IPS-18a (cell line): ENCODE data around the gene DMRTB1.

ENCODE experiments used
- H3K27ac ChIP-seq: one replicate; pipeline ENCODE4 v1.5.1; 2013; ENCODE audit warnings: low read length
- H3K27me3 ChIP-seq: one replicate; pipeline ENCODE4 v1.6.1; 2013; ENCODE audit warnings: mild to moderate bottlenecking, low read length; ENCODE audit not compliant: control insufficient read depth, insufficient read depth
- H3K36me3 ChIP-seq: one replicate; pipeline ENCODE4 v1.6.1; 2013; ENCODE audit warnings: low read depth, low read length; ENCODE audit not compliant: control insufficient read depth
- H3K4me1 ChIP-seq: one replicate; pipeline ENCODE4 v1.6.1; 2013; ENCODE audit warnings: low read depth, low read length; ENCODE audit not compliant: control insufficient read depth
- H3K4me3 ChIP-seq: one replicate; pipeline ENCODE4 v1.5.1; 2013; ENCODE audit warnings: low read length
- H3K9ac ChIP-seq: one replicate; pipeline ENCODE4 v1.6.1; 2013; ENCODE audit warnings: mild to moderate bottlenecking, low read length, moderate library complexity
- H3K9me3 ChIP-seq: one replicate; pipeline ENCODE4 v1.6.1; 2013; ENCODE audit warnings: low read depth, low read length; ENCODE audit not compliant: control insufficient read depth

DMRTB1 gene

DNA sequence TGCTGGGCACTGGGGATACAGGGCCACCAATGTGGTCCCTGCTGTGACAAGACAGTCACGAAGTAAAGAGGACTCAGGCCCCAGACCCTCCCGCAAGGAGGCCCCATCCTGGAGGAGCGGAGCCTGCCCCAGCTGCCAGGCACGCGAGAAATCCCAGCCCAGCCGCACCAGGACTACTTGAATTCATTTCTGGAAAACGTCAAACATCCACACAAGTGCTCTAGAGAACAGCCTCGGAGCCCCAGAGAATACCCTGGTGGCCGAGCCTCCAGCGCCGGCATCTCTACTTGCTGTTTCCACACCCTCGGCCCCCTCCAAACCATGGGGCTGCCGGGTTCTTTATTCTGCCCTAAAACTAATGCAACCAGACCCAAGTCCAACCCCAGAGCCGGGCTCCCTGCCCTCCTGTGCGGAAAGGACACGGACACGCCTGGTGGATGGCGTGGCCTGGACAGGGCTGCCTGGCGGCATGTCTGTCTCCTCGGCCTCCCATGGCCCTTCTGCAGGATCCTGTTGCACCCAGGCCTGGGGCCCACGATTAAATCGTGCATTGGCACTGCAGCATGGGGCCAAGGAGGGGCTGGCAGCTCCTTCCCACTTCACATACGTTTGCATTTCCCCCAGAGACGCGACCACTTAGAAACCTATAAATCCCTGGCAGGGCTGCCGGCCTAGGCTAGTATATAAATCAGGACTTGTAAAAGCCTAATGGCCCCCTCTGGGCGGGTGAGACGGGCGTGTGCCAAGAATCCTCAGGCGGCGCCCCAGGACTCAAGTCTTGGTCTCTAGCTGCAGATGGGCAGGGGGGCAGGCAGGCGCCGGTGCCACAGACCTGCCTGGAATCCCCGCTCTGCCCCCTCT, 41.2 kb downstream of the DMRTB1 start:
- H3K36me3 ChIP-seq, result no peaks in the 10 kb centered on the region
- H3K4me3 ChIP-seq, result no peak overlapping the region
- H3K9me3 ChIP-seq, result no peaks in the 10 kb centered on the region

GRCh38 chr1:53501065-53502005, 42.1 kb downstream of the DMRTB1 start:
- H3K4me1 ChIP-seq, result peaks cover 13% of the 10 kb centered on the region
- H3K36me3 ChIP-seq, result no peaks in the 10 kb centered on the region
- H3K9ac ChIP-seq, result no peak overlapping the region
- no peak overlapping the region for H3K27ac ChIP-seq
- no peaks in the 10 kb centered on the region for H3K9me3 ChIP-seq
- H3K4me3 ChIP-seq, result no peak overlapping the region
- no peaks in the 10 kb centered on the region for H3K27me3 ChIP-seq

More for the DNA sequence above, 41.2 kb downstream of the DMRTB1 start:
- H3K9ac ChIP-seq, result no peak overlapping the region
- H3K27me3 ChIP-seq, result no peaks in the 10 kb centered on the region
- H3K27ac ChIP-seq, result no peak overlapping the region
- H3K4me1 ChIP-seq, result peaks cover 13% of the 10 kb centered on the region

DNA sequence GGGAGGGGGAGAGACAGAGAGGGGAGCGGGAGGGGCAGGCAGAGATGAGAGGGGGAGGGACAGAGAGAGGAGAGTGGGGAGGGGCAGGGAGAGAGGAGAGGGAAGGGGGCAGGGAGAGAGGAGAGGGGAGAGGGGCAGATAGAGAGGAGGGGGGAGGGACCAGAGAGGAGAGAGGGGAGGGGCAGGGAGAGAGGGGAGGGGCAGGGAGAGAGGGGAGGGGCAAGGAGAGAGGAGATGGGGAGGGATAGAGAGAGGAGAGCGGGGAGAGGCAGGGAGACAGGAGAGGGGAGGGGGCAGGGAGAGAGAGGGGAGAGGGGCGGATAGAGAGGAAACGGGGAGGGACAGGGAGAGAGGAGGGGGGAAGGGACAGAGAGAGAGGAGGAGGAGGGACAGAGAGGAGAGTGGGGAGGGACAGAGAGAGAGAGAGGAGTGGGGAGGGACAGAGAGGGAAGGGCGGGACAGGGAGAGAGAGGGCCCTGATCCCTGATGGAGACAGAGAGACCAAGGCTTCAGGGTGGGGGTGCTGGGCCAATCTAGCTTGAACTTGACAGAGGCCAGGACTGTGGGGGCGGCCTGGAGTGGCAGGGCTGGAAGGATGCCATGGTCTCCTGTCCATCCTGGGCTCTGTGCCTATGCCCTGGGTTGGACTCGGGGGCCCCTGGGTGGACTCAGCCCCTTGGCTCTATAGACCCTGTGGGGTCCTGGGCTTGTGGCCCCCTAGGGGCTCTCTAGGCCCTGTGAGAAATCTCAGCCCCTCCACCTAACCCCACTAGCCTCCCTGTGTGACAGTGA, 43.6 kb downstream of the DMRTB1 start:
- Histone ChIP-seq H3K36me3 (no peaks in the 10 kb centered on the region), H3K27ac (no peak overlapping the region), H3K9ac (no peak overlapping the region), H3K4me1 (peaks cover 13% of the 10 kb centered on the region), H3K9me3 (no peaks in the 10 kb centered on the region), H3K4me3 (no peak overlapping the region), H3K27me3 (no peaks in the 10 kb centered on the region)

DNA sequence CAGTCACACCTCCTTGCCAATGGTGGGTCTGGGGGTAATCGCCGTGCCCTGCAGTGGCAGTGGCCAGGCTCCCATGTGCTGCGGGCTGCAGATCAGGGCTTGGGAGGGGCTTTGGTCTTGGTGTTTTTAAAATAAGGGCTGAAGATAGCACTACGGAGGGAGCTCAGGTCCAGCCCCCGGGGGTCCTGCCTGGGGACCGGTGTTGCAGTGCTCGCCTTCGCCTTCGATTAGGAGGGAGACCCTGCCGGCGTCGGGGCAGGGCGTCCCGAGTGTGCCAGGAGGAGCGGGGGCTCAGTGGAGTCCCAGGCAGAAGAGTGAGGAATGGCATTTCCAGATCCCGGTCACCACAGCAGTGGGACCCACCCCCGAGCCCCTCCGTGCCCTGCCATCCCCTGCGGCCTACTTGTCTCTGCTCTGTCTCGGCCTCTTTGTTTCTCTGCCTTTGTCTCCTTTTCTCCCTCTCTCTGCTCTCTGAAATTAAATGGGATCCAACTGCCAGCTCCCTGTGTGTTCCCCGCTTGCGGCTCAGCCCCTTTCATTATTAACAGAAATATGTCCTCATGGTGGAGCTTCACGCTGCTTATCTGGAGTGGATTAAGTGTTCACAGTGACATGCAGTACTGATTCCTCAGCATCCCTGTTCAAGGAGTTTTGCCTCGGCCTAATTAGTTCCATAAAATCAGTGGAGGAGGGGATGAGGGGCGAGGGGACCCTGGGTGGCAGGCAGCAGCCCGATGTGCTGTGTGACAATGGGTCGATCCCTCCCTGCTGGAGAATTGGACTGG, 44.4 kb downstream of the DMRTB1 start:
- H3K4me1 ChIP-seq, result peaks cover 13% of the 10 kb centered on the region
- no peaks in the 10 kb centered on the region for H3K36me3 ChIP-seq
- H3K9ac ChIP-seq, result no peak overlapping the region
- no peak overlapping the region for H3K27ac ChIP-seq
- no peaks in the 10 kb centered on the region for H3K9me3 ChIP-seq
- H3K27me3 ChIP-seq, result no peaks in the 10 kb centered on the region
- H3K4me3 ChIP-seq, result no peak overlapping the region

GRCh38 chr1:53504901-53505300, 45.7 kb downstream of the DMRTB1 start:
- Histone ChIP-seq H3K27ac (no peak overlapping the region), H3K9me3 (no peaks in the 10 kb centered on the region), H3K9ac (no peak overlapping the region), H3K27me3 (no peaks in the 10 kb centered on the region), H3K4me1 (peaks cover 13% of the 10 kb centered on the region), H3K4me3 (no peak overlapping the region), H3K36me3 (no peaks in the 10 kb centered on the region)

- no peaks in the 10 kb centered on the region for H3K9me3 ChIP-seq
Observed at GRCh38 chr1:53505401-53505800, 46.2 kb downstream of the DMRTB1 start.

GRCh38 chr1:53505891-53506290, 46.7 kb downstream of the DMRTB1 start:
- no peaks in the 10 kb centered on the region for H3K36me3 ChIP-seq
- H3K9me3 ChIP-seq, result no peaks in the 10 kb centered on the region
- H3K4me1 ChIP-seq, result peaks cover 13% of the 10 kb centered on the region
- no peak overlapping the region for H3K27ac ChIP-seq
- no peaks in the 10 kb centered on the region for H3K27me3 ChIP-seq
- no peak overlapping the region for H3K9ac ChIP-seq
- H3K4me3 ChIP-seq, result no peak overlapping the region

More at GRCh38 chr1:53505401-53505800, 46.2 kb downstream of the DMRTB1 start:
- H3K4me1 ChIP-seq, result peaks cover 13% of the 10 kb centered on the region
- no peak overlapping the region for H3K9ac ChIP-seq
- H3K27ac ChIP-seq, result no peak overlapping the region
- H3K36me3 ChIP-seq, result no peaks in the 10 kb centered on the region
- no peaks in the 10 kb centered on the region for H3K27me3 ChIP-seq
- no peak overlapping the region for H3K4me3 ChIP-seq

DNA sequence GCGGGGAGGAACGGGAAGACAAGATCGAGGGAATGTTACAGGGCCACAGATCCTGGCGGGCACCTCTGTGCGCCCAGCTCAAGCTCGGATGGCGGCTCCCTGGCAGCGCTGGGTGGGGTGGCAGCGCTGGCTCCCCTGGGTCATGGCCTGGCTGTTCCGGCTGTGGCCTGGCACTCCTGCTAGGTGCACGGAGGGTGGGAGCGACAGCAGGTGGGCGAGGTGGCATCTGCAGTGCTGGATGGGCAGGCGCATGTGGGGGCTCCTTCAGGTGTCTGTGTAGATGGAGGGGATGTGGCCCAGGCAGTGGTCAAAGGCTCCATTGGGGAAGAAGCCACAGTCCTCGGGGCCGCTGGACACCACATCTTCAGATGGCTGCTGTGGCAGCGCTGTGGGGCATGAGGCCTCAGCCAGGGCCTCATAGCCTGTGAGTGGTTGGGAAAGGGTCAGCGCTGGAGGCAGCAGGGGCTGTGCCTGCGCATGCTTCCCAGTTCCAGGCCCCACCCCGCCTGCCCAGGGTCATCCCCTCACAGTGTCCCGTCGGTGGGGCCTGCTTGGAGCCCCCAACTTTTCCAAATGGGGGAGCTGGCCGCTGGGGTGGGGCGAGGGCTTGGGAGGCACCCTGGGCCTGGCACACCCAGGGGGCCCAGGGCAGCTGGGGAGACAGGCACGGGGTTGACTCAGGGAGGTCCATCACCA, 47.3 kb downstream of the DMRTB1 start:
- Histone ChIP-seq H3K4me3 (no peak overlapping the region), H3K27me3 (no peaks in the 10 kb centered on the region), H3K36me3 (no peaks in the 10 kb centered on the region), H3K4me1 (peaks cover 13% of the 10 kb centered on the region), H3K9me3 (no peaks in the 10 kb centered on the region), H3K9ac (no peak overlapping the region), H3K27ac (no peak overlapping the region)

GRCh38 chr1:53507116-53507820, 48.1 kb downstream of the DMRTB1 start:
- Histone ChIP-seq H3K27ac (no peak overlapping the region), H3K9ac (no peak overlapping the region)

More at GRCh38 chr1:53507116-53507820, 48.1 kb downstream of the DMRTB1 start:
- Histone ChIP-seq H3K4me3 (no peak overlapping the region), H3K36me3 (no peaks in the 10 kb centered on the region), H3K27me3 (no peaks in the 10 kb centered on the region), H3K4me1 (peaks cover 13% of the 10 kb centered on the region), H3K9me3 (no peaks in the 10 kb centered on the region)
